Pancreas (tissue), 10 donors: ENCODE results near the gene PPP2R2D. TPM values are rescaled to one million over a fixed set of nuclear protein-coding genes. Genes with fewer than 3 reads are reported as not detected.

ENCODE experiments used
- ATAC-seq, 4 donors: fragments of 200-7000 bp; cut with Tn5 transposase; one replicate each; pipeline versions ENCODE4 v1.8.0 to v1.9.1; 2020; ENCODE audit warnings: mild to moderate bottlenecking in 4 of 4, moderate library complexity in 4 of 4
- DNase-seq, 6 donors: peaks; one replicate each; pipeline ENCODE4 v3.0.0-alpha.2; 2020
- FAIRE-seq: peaks from 2 replicates; lab custom pipeline; 2012; peaks lifted over from hg19 to GRCh38; lab: Jason Lieb, UNC
- H3K27ac ChIP-seq, 4 donors: fragments of 200-600 bp; sonication (generic); 1 replicate in 3 of 4; 2 replicates in 1 of 4; pipeline versions ENCODE4 v1.5.0 to v1.8.0; 2020
- H3K27me3 ChIP-seq, 4 donors: fragments of 200-600 bp; one replicate each; pipeline ENCODE4 v1.8.0; 2021
- H3K36me3 ChIP-seq, 3 donors: fragments of 200-600 bp; sonication (generic) in 1 of 3; one replicate each; pipeline versions ENCODE4 v1.5.0 to v1.8.0; 2020 to 2021
- H3K4me1 ChIP-seq, 3 donors: fragments of 200-600 bp; one replicate each; pipeline ENCODE4 v1.8.0; 2021
- H3K4me3 ChIP-seq, 4 donors: fragments of 200-600 bp; sonication (generic) in 2 of 4; one replicate each; pipeline versions ENCODE4 v1.5.0 to v1.8.0; 2020 to 2021
- H3K9me3 ChIP-seq, 4 donors: fragments of 200-600 bp; one replicate each; pipeline ENCODE4 v1.8.0; 2021
- WGBS, 2 donors: extraction: QIAGEN DNeasy Blood & Tissue Kit; methylation state at CpG; one replicate each; pipeline ENCODE4 v1.1.7; 2013; 5-methylcytosine and 5-hydroxymethylcytosine counted together
- intact Hi-C, 3 donors: fragments of 100-400 bp; cut with DNase I; formaldehyde crosslinking; loops; one replicate each; pipeline versions ENCODE4 v1.11.1 to v1.14.2; 2022
- polyA plus RNA-seq, 2 donors: library from polyadenylated mRNA; stranded (reverse); fragments of 200-250 nt; gene quantifications; one replicate each; pipeline ENCODE4 v1.2.3, GENCODE V29; 2013
- total RNA-seq, 6 donors: library from RNA; stranded (reverse); fragmentation: NEBNext Ultra II Directional in 4 of 6; extraction: Animal tissue kit (Norgen Biotek cat#: 25700) in 4 of 6; gene quantifications; one replicate each; pipeline versions ENCODE4 v1.2.1 to v1.2.4, GENCODE V29; 2021 to 2023
- TF ChIP-seq, protein P1 (sequence below), 4 donors: fragments of 200-600 bp; sonication (generic) in 3 of 4; IDR thresholded peaks; one replicate each; pipeline versions ENCODE4 v1.5.0 to v1.8.0; 2021; ENCODE audit warnings: antibody characterized with exemption in 4 of 4
- donor health status: healthy with polysubstance abuse.
- donor health status: DM: no; HTN: no; CAD: no; lungs with moderate emphysema.
- donor health status: DM: no; HTN: no; CAD: no.
- donor health status: control.
- donor health status: control.
- donor health status: Bipolar disorder and iron deficiency.
- donor health status: DM: yes; HTN: yes; CAD: no.
- donor health status: DM: no; HTN: no; CAD: no.
- donor health status: DM: no; HTN: no; CAD: no.
- donor health status: DM: yes; HTN: yes; CAD: no.

The PPP2R2D gene
- total and polyA plus RNA-seq, 8 donors = 25.5 to 87.7 (median 35.3) TPM

DNA sequence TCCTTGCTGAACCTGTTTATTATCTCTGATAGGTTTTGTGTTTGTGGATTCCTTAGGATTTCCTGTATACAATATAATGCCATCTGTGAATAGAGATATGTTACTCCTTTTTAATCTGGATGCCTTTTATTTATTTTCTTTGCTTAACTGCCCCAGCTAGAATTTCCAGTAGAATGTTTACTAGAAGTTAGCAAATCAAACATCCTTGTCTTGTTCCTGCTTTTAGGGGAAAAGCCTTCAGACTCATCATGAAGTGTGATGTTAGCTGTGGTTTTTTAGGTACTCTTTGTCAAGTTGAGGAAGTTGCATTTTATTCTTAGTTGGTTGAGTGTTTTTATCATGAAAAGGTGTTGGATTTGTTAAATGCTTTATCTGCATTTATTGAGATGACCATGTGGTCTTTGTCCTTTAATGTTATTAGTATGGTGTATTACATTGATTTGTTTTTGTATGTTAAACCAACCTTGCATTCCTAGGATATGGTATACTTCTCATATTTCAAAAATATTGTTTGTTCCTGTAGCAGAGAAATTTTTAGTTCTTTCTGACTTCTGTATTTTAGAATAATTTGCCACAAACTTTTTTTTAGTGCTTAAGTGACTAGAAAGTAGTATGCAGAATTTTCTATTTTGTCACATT, 24.3 kb downstream of the PPP2R2D start:
- Histone ChIP-seq H3K9me3 (peaks cover 0 to 4% (median 0%) of the 10 kb centered on the region in 4 donors), H3K36me3 (no peaks in the 10 kb centered on the region), H3K4me3 (no peak overlapping the region), H3K27ac (no peak overlapping the region), H3K27me3 (no peaks in the 10 kb centered on the region), H3K4me1 (peaks cover 2 to 12% (median 6%) of the 10 kb centered on the region in 3 donors)
- no peak for DNase-seq
- no peak for ATAC-seq
- FAIRE-seq = no peak
- TF ChIP-seq, protein P1, sequence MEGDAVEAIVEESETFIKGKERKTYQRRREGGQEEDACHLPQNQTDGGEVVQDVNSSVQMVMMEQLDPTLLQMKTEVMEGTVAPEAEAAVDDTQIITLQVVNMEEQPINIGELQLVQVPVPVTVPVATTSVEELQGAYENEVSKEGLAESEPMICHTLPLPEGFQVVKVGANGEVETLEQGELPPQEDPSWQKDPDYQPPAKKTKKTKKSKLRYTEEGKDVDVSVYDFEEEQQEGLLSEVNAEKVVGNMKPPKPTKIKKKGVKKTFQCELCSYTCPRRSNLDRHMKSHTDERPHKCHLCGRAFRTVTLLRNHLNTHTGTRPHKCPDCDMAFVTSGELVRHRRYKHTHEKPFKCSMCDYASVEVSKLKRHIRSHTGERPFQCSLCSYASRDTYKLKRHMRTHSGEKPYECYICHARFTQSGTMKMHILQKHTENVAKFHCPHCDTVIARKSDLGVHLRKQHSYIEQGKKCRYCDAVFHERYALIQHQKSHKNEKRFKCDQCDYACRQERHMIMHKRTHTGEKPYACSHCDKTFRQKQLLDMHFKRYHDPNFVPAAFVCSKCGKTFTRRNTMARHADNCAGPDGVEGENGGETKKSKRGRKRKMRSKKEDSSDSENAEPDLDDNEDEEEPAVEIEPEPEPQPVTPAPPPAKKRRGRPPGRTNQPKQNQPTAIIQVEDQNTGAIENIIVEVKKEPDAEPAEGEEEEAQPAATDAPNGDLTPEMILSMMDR (IDR thresholded peaks at IDR 0.05) = no peak
- intact Hi-C loops = no loop called here

DNA sequence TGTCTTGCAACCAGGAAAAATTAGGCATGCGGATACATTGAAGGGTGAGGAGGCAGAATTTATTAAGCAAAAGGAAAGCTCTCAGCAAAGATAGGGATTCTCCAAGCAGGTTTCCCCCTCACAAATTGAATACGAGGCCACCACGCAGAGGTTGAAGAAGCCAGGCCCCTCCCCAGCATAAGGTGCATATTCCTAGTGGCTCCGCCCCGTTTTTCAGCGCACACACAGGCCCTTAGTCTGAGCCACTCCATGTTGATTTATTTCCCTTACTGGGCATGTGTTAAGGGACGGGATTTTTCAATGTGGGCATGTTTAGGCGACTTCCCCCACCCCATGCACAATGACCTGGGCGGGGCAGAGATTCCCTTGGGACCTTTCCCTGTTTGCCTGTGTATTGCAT, 24.9 kb downstream of the PPP2R2D start:
- ATAC-seq (no peak), DNase-seq (no peak)

DNA sequence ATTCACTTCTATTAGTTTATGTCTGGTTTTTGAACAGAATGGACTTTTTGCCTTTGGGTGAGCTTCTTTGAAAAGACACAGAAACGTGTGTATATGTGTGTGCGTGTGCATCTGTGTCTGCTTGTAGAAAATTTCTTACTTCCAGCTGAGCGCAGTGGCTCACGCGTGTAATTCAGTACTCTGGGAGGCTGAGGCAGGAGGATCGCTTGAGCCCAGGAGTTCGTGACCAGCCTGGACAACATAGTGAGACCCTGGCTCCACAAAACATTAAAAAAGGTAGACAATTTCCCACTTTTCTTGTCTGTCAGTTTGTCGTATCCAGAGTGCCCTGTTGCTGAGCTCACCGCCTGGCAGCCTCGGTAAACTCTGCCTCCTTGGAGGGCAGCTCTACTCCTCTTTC, 25.4 kb downstream of the PPP2R2D start:
- ATAC-seq (no peak), DNase-seq (no peak), FAIRE-seq (no peak)
- intact Hi-C loops = no loop called here
- Histone ChIP-seq H3K27me3 (no peaks in the 10 kb centered on the region), H3K9me3 (peaks cover 0 to 4% (median 0%) of the 10 kb centered on the region in 4 donors), H3K36me3 (no peaks in the 10 kb centered on the region), H3K27ac (no peak overlapping the region), H3K4me3 (no peak overlapping the region), H3K4me1 (peaks cover 4 to 19% (median 6%) of the 10 kb centered on the region in 3 donors)
- TF ChIP-seq, protein P1 (IDR thresholded peaks at IDR 0.05) = no peak
- WGBS, 2 donors = 98 to 99% methylated on average over 10 of the region's 10 CpGs

More for the DNA sequence above, 24.9 kb downstream of the PPP2R2D start:
- Histone ChIP-seq H3K9me3 (peaks cover 0 to 4% (median 0%) of the 10 kb centered on the region in 4 donors), H3K4me3 (no peak overlapping the region), H3K36me3 (no peaks in the 10 kb centered on the region), H3K27ac (no peak overlapping the region), H3K27me3 (no peaks in the 10 kb centered on the region), H3K4me1 (peaks cover 4 to 17% (median 6%) of the 10 kb centered on the region in 3 donors)
- TF ChIP-seq, protein P1 (IDR thresholded peaks at IDR 0.05) = no peak
- no peak for FAIRE-seq
- WGBS, 2 donors = 96% methylated on average over 9 of the region's 9 CpGs
- intact Hi-C loops = no loop called here

DNA sequence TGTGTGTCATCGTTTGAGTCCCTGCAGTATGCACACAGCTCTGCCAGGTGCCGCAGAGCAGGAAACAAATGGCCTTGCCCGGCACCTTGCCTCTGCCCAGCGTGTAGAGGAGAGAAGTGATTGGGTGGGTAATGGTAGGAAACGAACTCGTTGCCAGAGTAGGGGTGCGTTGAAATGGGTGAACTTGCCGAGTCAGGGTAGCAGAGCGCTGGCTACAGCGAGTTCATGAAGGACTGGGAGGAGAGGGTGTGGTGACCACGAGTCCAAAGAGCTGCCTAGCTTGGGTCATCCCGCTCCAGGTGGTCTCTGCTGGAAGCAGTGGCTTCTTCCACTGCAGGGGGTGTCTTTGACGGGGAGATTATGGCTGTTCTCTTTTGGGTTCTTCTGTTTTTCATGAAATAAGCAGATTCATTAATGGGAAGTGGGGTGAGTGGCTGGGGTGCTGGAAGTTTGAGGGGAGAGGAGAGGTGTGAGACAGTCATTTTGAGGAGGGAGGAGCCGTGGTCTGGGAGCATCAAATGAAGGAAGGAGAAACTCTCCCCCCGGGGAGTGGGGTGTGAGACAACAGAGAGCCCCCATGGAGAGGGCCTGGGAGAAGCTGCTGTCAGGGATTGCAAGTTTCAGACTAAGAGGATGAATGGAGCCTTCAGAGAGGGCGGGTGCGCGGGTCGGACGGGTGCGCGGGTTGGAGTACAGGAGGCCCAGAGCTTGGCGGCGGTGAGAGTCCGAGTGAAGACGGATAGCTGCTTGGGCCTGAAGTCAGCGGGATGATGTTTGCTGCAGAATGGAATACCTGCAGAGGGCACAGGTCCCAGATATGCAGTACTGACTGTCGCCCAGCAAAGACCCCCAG, 26.2 kb downstream of the PPP2R2D start:
- Histone ChIP-seq H3K27me3 (no peaks in the 10 kb centered on the region), H3K27ac (no peak overlapping the region), H3K36me3 (no peaks in the 10 kb centered on the region), H3K4me1 (peaks cover 4 to 19% (median 6%) of the 10 kb centered on the region in 3 donors), H3K4me3 (no peak overlapping the region), H3K9me3 (peaks cover 0 to 4% (median 0%) of the 10 kb centered on the region in 4 donors)
- ATAC-seq (no peak), FAIRE-seq (no peak), DNase-seq (no peak)
- TF ChIP-seq, protein P1 (IDR thresholded peaks at IDR 0.05) = no peak
- WGBS, 2 donors = 96 to 97% methylated on average over 28 of the region's 28 CpGs
- intact Hi-C loops = no loop called here
